ENCODE measurements around the gene POLR2C.
A peak's percentile ranks its signal among the peaks of the same experiment; 100 is the strongest.

The POLR2C gene

DNA sequence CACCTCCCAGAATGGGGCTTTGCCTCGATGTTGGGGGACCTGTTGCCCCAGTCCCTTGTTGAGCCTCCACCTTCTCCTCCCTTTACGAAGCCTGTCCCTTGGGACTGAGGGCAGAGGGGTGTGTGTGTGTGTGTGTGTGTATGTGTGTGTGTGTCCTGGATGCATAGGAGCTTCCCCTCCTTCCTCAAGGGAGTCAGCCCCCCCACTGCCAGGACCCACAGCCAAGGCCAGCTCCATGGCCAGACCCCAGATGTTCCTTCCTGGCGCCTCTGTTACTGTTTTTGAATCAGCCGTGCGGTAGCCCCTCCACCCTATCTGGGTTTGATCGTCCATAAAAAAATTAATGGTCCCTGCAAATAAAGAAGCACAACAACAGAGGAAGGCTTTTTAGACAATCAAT is 41.5 kb downstream of the POLR2C start:
- DNase-seq (ENCODE audit: low read depth) = no peak

DNA sequence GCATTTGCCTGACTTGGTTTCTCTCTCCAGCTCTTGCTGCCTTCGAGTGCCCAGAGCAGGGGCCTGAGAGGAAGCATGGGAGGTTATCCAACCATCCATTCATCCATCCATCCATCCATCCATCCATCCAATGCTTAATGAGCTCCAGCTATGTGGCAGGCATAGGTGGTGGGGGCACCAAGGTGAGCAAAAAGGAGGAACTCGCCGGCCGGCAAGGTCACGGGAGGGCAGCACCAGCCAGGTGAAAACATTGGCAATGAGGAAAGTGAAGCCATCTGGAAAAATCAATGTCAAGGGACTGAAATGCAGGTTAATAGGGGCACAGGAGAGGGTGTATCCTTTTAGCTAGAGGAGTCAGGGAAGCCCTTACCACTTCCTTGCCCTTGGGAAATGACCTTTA is 42.0 kb downstream of the POLR2C start:
- DNase-seq (ENCODE audit: low read depth) = no peak

DNA sequence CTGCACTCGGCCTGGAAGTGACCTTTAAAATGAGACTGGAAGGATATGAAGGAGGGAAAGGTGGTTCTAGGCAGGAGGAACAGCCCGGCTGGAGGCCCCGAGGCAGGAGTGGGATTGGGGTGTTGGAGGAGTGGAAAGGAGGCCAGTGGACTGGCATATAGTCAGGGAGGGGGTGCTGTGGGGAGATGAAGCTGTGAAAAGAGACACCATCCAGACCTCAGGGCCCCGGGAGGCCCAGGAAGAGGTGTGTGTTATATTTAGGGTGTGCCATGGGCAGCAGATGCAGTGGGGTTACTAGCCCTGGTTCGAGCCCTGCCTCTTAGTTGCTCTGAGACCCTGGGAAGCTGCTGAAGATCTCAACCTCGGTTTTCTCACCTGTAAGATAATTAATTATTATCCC is 42.7 kb downstream of the POLR2C start:
- DNase-seq (ENCODE audit: low read depth) = no peak

DNA sequence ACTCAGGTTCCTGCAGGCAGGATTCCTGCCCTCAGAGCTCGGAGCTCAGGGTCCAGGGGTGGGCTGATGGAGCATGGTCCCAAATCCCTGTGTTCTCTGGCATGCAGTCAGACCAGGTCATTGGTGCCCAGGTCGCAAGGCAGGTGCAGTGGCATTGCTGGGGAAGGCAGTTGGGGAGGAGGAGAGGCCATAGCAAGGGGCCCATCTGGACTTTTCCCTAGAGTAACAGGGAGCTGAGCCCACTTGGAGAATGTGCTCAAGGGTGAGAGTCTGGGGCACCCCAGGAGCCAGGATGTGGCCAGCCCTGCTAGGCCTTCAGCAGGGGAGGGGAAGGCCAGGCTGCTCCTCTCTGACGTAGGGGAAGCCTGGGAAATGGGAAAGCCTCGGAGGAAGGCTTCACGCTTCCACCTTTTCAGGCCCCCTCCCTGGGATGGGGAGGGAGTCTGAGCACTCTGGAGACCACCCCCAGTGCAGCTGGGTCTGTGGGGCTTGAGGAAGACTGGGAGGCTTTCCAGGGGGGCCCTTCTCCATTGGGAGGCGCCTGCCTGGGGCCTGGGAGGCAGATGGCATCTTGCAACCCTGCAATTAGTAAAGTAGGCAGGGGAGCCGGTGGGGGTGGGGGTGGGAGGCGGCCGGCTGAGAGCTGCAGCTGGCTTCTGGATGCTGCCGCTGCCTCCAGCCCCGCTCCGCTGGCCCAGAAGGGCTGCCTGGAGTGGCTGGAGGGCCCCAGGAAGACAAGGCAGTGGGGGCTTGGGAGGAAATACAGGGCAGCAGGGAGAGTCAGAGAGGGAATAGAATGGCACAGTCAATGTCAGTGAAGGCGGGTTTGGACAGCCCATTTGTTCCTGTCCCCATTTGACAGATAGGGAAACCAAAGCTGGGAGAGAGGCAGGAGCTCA is 44.9 kb downstream of the POLR2C start:
- DNase-seq (ENCODE audit: low read depth) = no peak

DNA sequence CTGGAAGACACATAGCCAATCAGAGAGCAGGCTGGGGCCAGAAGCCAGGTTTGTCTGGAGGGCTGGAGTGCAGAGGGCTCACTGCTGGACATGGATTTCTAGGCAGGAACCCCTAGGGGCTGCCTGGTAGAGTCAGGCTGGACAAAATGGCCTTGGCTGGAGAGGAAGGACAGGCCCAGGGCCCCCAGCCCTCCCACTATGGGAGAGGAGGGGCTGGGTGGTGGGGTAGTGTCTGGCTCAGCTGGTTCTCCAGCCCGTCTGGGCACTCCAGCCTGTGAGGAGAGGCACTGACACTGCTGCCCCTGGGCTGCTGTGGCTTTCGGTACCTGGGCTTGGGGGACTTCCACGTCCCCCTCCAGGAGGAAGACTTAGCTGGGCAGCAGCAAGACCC is 45.6 kb downstream of the POLR2C start:
- no peak for DNase-seq (ENCODE audit: low read depth)

DNA sequence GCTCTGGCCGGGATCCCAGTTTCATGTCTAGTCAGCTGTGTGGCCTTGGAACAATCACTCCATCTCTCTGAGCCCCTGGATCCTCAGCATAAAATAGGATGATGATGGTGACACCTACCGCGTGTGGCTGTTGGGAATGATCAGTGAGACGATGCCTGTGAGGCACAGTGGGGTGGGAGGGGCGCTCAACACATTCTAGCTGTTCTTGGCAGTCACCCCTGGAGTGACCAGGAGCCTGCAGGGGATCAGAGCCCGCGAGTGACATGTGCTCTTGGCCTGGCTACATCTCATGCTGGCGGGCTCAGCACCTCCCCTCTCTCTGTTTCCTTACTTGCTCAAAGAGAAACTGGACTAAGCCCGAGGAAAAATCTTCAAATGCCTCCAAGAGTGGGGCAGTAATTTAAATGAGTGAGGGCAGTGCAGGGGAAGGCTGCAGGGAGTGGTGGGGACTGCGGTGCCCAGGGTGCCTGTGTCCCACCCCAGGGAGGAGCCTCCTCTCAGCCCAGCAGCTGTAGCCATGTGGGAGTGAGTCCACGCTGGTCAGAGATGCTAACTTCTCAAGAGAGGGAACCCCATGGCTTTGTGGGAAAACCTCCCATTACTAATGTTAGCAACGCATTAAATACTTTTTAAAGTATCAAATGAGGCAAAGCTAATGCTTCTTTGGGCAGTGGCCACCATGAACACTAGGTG is 46.9 kb downstream of the POLR2C start:
- DNase-seq (ENCODE audit: low read depth) = no peak

DNA sequence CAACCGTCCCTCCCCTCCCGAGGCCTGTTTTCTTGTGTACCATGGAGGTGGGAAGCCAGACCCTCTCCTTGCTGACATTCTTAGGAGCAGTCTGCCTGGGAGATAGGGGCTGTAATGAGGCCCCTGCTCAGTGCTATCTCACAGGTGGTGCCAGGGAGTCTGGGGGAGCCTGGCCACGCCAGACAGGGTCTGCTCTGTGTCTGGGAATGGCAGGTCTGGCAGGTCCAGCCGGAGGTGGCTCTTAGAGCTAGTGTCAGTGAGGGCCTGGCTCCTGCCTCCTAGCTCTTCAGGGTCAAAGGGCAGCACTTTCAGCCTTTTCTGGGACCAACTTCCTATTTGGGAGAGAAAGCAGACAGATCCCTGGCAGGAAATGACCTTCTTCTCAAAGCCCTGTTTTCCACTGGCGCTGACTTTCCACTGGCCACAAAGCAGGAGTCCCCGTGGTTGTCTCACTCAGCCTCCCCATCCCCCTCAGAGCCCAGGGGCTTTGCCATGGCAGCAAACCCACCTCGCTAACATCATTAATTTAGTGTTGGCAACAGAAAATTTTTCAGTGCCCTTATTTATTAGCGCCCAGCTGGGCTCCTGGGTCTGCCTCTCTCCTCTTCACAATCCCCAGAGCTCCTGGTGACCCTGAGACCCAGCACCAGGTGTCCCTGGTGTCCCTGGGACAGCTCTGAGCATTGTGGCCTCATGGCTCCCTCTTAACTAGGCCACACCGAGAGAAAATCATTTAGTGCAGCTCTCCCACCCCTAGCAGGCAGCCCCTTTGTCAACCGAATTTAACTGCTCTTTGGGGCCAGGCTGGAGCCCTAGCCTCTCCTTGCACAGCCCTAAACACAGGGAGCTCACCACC is 47.8 kb downstream of the POLR2C start:
- no peak for DNase-seq (ENCODE audit: low read depth)

DNA sequence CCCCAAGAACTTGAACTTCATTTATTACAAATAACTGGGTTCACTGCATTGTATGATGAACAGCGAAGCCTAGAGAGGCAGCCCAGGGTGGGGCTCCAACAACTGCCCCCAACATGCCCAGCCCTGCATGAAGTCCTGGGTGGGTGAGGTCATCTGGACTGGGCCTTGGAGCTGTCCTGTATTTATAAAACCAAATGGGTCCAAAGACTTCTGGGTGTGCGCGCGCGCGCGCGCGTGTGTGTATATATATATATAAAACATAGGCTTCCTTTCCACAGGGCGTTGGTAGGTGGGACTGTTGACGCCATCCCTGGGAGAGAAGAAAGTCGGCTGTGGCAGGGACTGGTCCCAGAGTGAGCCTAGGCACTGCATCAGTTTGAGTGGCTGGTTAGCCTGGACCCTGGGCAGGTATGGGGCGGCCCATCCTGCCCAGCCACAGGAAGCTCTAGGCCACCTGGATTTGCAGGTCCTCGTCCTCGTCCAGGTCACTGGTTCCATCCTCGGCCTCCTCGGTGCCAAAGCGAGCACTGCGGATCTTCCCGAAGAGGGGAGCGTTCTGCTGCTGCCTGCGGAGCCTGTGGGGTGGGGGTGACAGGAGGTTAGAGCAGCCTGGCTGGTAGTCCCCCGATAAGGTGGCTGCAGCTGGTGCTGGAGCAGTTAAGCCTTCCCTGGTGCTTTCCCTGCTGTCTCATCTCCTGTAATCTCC is 50.0 kb downstream of the POLR2C start:
- DNase-seq (ENCODE audit: low read depth) = no peak

DNA sequence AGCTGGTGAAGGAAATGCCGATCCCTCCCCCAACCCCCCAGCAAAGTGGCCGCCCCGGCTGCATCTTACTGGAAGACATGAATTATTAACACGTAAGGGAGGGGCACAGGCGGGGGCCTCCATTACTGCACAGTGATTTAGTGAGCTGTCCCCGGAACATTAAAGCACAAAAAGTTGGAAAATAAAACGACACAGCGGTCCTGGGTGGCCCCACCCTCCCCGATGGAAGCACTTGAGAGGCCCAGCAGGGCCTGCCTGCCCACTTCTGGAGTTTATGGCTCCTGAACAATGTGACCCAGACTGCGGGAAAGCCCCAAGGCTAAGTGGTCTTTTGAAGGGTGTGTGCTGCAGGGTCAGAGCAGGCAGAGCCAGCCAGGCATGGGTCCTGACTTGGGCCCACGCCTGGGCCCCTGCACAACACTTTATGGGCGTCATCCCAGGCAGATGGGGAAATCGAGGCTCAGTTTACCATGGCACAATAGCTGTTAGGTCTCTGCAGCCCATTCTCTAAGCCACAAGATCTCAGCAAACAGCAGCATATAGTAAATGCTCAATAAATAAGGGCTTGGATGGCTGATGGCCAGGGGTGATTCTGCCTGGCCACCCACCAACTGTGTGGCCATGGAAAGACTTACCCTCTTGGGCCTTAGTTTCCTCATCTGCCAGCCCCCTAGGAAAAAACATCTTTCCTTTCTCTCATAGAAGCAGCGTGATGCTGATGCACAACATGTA is 51.1 kb downstream of the POLR2C start:
- no peak for DNase-seq (ENCODE audit: low read depth)

DNA sequence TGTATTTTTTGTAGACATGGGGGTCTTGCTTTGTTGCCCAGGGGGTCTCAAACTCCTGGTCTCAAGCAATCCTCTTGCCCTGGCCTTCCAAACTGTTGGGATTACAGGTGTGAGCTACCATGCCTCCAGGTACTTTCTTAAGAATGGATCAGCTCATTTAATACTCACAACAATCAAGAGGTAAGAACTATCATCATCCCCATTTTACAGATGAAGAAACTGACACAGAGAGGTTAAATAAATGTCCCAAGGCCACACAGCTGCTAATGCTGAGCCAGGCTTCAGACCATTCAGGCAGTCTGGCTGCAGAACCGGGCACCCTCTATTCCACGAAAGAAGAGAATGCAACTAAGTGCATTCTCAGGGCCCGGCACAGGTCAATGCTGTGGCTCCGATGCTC is 51.9 kb downstream of the POLR2C start:
- DNase-seq (ENCODE audit: low read depth) = no peak

DNA sequence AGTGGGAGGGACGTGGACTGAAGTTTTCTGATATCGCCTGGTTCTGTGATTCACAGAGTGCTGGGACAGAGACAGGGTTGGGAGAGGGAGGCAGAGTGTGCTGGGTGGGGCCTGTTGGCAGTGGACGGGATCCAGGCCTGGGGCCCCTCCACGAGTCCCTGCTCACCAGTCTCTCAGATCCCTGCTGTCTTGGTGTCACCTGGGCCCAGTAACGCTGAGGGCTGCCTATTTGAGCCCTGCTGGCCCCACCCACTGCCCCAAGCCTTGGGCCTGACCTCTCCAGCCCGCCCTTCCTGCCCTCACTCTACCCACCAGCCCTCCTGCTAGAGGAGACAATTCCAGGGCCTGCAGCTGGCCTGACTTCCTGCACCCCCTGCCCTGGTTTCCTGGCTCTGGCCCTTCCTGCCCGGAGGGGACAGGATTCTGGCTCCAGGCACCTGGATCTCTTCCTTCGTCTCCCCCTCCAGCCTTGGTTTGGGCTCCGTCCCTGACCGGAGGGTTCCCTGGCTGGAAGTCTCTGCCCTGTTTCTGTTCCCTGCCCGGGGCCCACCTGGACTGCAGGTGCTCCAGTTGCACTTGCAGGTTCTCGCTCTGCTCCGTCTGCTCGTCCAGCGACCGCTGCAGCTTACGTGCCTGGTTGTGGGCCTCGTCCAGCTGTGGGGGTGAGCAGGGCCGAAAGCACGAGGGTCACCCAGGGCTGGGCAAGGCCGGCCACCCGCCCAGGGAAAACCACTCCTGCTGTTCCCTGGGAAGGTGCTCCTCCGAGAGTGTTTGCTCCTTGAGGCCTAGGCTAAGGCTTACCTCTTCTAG is 52.5 kb downstream of the POLR2C start:
- no peak for DNase-seq (ENCODE audit: low read depth)

DNA sequence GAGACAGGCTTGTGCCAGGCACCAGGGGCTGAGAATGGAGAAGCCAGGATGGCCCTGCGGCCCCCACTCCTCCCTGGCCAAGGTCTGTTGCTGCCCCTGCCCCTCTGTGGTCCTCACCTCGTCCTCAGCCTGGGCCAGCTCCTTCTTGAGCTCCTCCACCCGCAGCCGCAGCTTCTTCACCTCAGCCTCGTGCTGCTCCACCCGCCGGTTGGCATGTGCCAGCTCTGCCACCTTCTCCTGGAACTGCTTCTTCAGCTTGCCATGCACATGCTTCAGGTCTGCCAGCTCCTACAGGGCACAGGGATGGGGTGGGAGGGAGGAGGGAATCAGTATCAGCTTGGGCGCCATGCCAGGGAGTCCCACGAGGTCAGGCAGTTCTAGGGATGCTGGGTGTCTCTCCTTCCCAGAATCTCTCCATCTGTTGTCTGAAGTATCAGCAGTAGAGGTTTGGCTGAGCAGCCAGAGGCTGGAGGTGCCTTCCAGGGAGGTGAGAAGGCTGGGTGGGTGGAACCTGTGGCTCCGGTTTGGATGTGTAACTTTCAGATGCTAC is 53.8 kb downstream of the POLR2C start:
- DNase-seq (ENCODE audit: low read depth) = no peak

DNA sequence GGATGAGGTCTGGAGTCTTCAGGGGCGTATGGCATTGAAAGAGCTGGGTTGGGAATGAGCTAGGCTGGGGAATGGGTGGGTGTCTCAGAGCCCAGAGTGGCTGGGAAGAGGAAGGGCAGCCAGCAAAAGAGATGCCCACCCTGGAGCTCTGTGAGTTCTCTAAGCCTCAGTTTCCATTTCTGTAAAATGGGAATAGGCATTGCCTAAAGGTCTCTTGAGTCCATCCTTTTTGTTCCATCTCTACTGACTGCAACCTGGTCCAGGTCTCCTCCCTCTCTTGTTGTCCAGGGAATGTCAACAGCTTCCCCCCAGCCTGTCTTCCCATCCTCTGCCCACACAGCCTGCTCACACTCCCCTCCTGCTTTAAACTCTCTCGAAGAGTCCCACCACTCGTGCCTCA is 54.3 kb downstream of the POLR2C start:
- no peak for DNase-seq (ENCODE audit: low read depth)

DNA sequence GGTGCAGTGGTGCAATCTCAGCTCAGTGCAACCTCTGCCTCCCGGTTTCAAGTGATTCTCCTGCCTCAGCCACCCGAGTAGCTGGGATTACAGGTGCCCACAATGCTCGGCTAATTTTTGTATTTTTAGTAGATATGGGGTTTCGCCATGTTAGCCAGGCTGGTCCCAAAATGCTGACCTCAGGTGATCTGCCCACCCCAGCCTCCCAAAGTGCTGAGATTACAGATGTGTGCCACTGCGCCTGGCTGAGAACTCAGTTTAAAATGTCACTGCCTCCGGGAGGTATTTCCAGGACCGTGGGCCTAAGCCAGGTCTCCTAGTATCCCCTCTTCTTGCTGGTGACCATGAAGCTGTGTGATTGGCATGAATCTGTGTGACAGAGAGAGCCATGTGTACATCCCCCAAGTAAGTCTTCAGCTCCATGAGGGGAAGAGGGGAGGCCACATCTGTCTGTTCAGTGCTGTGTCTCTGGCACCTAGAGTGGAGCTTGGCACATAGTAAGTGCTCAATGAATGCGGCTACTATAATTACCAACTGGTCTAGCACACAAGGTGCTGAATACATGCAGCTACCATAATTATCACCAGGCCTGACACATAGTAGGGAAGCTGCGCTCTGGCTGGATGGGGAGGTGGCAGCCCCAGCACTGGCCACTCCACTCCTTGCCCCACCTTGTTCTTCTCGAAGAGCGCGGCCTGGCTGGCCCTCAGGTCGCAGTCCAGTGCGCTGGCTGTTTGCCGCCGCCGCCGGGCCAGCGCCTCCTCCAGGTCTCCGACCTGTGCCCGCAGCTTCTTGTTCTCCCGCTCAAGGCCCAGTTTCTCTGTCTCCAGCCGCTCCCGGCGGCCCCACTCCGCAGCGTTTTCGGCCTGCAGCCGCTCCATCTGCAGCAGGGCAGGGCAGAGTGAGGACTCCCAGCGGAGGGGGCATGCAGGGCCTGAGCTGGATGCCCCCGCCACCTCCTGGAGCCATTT is 55.2 kb downstream of the POLR2C start:
- DNase-seq (ENCODE audit: low read depth) = no peak

DNA sequence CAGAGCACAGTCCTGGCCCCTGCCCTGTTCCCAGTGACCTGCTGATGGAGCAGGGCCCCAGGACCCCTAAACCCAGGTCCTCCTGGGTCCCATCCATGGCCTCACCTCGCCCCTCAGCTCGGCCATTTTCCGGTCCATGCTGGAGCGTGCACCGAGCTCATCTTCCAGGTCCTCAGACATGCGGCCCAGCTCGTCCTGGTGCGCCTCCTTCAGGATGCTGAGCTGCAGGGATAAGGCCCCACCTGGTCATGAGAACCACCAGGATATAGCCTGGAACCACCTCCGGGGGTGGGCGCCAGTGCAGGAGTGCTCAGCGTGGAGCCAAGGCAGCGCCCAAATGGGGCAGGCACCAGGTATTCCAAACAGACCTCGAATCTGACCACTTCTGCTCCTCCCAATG is 56.0 kb downstream of the POLR2C start:
- DNase-seq (ENCODE audit: low read depth) = no peak

DNA sequence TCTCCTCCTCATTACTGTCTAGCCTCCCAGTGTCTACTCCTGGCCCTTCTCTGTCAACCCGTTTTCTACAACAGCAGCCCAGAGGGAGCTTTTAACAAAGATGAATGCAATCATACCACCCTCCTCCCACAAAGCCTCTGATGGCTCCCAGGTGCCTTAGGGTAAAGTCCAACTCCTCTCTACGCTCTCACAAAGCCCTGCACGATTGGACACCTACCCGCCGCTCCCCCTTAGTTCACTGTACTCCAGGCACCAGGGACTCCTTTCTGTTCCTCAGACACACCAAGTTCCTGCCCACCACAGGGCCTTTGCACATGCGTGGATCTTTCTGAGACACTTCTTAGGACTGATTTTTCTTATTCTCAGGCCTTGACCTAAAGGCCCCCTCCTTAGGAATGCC is 56.4 kb downstream of the POLR2C start:
- no peak for DNase-seq (ENCODE audit: low read depth)

DNA sequence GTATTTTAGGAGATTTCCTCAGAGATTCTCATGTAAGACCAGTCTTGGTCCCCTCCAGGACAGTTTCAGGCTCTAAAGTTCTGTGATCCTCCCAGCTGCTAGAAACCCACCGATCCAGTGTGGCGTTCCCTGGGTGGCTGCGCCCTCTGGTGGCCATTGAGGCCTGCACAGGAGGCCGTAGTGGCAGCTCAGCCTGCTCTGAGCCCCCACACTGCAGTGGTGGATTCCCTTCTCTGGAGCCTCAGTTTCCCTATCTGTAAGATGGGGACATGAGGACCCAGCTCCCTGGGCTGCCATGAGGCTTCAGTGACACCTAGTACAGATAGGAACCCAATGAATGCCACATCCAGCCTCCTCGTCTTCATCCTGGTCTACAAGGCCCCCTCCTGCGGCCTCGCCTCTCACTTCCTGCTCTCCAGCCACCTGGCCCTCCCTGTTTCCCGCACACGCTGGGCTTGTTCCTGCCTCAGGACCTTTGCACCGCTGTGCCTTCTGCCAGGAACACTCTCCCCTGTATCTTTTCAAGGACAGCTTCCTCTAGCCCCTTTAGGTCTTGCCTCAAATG is 57.4 kb downstream of the POLR2C start:
- peak; percentile 51 for DNase-seq (ENCODE audit: low read depth)

Measured in amniotic epithelial cell (primary cell).